ENCODE measurements around the gene AP2A1. TPM values are rescaled to one million over a fixed set of nuclear protein-coding genes. Genes with fewer than 3 reads are reported as not detected.

The AP2A1 gene
- total and polyA plus RNA-seq, 2 of the 13 experiments (the other 11 are each of a cell fraction or from before 2014, with no cell fraction given): 22.7 to 39.7 TPM

DNA sequence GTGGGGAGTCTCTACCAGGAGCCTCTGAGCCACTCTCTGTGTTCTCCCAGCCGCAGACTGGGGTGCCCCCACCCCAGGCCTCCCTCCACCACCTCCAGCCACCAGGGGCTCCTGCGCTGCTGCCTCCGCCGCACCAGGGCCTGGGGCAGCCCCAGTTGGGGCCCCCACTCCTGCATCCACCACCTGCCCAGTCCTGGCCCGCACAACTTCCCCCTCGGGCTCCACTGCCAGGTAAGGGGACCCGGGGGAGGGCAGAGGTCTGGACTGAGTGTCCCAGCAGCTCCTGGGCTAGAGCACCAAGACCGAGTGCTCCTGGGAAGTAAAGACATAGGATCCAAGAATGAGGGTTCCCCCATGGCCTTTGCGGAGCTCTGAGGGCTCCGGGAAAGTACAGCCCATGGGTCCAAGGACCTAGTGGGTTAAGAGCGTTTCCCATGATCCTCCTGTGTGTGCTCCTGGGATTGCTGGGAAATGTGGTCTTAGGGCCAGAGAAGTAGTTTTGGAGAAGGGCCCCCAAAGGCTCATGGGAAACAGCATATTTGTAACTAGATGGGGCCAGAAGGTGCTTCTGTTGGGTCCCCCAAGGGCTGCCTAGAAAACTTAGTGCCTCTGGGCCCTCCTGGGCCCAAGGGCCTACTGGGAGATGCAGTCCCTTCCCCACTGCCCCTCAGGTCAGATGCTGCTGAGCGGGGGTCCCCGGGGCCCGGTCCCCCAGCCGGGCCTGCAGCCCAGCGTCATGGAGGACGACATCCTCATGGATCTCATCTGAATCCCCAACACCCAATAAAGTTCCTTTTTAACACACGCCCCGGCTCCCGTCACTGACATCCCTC lies 69.6 kb downstream of the AP2A1 start:
- FAIRE-seq: no peak
- WGBS (ENCODE audit: low lambda C conversion rate): 96% methylated on average over 17 of the region's 20 CpGs
- CTCF ChIA-PET (ENCODE audit: low intra/inter-chr PET ratio, low total read pairs): no interaction called here
- H3K4me3 ChIP-seq (replicated peaks in 1 of 3; ENCODE audit: insufficient read depth in 1 of 3, low read depth in 2 of 3, low read length in 3 of 3): no peak overlapping the region
- no peak for ATAC-seq
- POLR2A ChIA-PET: no interaction called here
- no peak overlapping the region for H3K9ac ChIP-seq (ENCODE audit: insufficient read depth, low read depth, low read length)
- H3K79me2 ChIP-seq (ENCODE audit: insufficient read depth, low read length): no peaks in the 10 kb centered on the region
- no peaks in the 10 kb centered on the region for H3K9me3 ChIP-seq (ENCODE audit: low read length)
- no peak overlapping the region for H2AFZ ChIP-seq (ENCODE audit: low read length)
- peaks cover 22 to 64% of the 10 kb centered on the region in 2 experiments for H3K36me3 ChIP-seq (replicated peaks in 1 of 2; ENCODE audit: control insufficient read depth in 1 of 2, insufficient read depth in 2 of 2, low read length in 2 of 2)
- no TSS peak for BruUV-seq (replicated peaks)
- H3K4me2 ChIP-seq (ENCODE audit: low read depth, low read length): no peak overlapping the region
- no peaks in the 10 kb centered on the region for H3K4me1 ChIP-seq (ENCODE audit: insufficient read depth, low read length)
- no peaks in the 10 kb centered on the region for H4K20me1 ChIP-seq (ENCODE audit: insufficient read depth, low read length)
- DNase-seq (ENCODE audit: low spot score): no peak
- no peak overlapping the region for H3K27ac ChIP-seq (ENCODE audit: extremely low read length, insufficient read depth, low read length)
- in situ Hi-C loops (cut with HindIII; ENCODE audit: extremely low pct_ligation_motif_present, low pct_unique_long_range_greater_than_20kb): no loop called here
- TF ChIP-seq ZNF143 (CRISPR knock-in tag; IDR thresholded peaks at IDR 0.05): peak; percentile 70
- TF ChIP-seq, protein P1, sequence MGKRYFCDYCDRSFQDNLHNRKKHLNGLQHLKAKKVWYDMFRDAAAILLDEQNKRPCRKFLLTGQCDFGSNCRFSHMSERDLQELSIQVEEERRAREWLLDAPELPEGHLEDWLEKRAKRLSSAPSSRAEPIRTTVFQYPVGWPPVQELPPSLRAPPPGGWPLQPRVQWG (CRISPR knock-in tag; IDR thresholded peaks at IDR 0.05; ENCODE audit: borderline replicate concordance, low read depth): no peak
- intact Hi-C loops (cut with micrococcal nuclease; ENCODE audit: unreplicated experiment): no loop called here
- H3K27me3 ChIP-seq (ENCODE audit: control insufficient read depth in 1 of 2, insufficient read depth in 2 of 2, low read length in 2 of 2): no peaks in the 10 kb centered on the region

DNA sequence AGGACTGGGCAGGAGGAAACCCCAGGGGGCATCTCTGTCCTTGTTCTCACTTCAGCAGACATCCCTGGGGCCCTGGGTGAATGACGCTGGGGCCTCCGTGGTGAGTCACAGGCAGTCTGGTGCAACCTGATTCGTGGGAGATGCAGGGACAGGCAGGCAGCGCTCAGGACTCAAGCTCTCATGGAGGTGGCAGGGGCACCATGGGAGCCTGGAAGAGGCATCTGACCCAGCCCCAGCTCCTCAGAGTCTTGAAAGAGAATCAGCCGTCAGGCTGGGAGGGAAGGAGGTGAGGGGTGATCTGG lies 70.2 kb downstream of the AP2A1 start:
- DNase-seq (ENCODE audit: low spot score) (no peak), FAIRE-seq (no peak), ATAC-seq (no peak)
- in situ Hi-C loops (cut with HindIII; ENCODE audit: extremely low pct_ligation_motif_present, low pct_unique_long_range_greater_than_20kb): no loop called here
- Histone ChIP-seq H3K36me3 (replicated peaks in 1 of 2; ENCODE audit: control insufficient read depth in 1 of 2, insufficient read depth in 2 of 2, low read length in 2 of 2) (peaks cover 19 to 59% of the 10 kb centered on the region in 2 experiments), H3K9ac (ENCODE audit: insufficient read depth, low read depth, low read length) (no peak overlapping the region), H3K4me2 (ENCODE audit: low read depth, low read length) (no peak overlapping the region), H3K9me3 (ENCODE audit: low read length) (no peaks in the 10 kb centered on the region), H3K27me3 (ENCODE audit: control insufficient read depth in 1 of 2, insufficient read depth in 2 of 2, low read length in 2 of 2) (no peaks in the 10 kb centered on the region), H2AFZ (ENCODE audit: low read length) (no peak overlapping the region), H3K4me1 (ENCODE audit: insufficient read depth, low read length) (no peaks in the 10 kb centered on the region), H4K20me1 (ENCODE audit: insufficient read depth, low read length) (no peaks in the 10 kb centered on the region), H3K79me2 (ENCODE audit: insufficient read depth, low read length) (no peaks in the 10 kb centered on the region), H3K4me3 (replicated peaks in 1 of 3; ENCODE audit: insufficient read depth in 1 of 3, low read depth in 2 of 3, low read length in 3 of 3) (no peak overlapping the region), H3K27ac (ENCODE audit: extremely low read length, insufficient read depth, low read length) (no peak overlapping the region)
- CTCF ChIA-PET (ENCODE audit: low intra/inter-chr PET ratio, low total read pairs): no interaction called here
- intact Hi-C loops (cut with micrococcal nuclease; ENCODE audit: unreplicated experiment): no loop called here
- no TSS peak for BruUV-seq (replicated peaks)
- 83% methylated on average over 5 of the region's 5 CpGs for WGBS (ENCODE audit: low lambda C conversion rate)
- POLR2A ChIA-PET: no interaction called here
- TF ChIP-seq ZFP1 (CRISPR knock-in tag; IDR thresholded peaks at IDR 0.05) (no peak), FOXP1 (IDR thresholded peaks at IDR 0.05) (no peak), FOXP1 (CRISPR knock-in tag; IDR thresholded peaks at IDR 0.05) (no peak), ZNF33B (CRISPR knock-in tag; IDR thresholded peaks at IDR 0.05) (no peak), ONECUT2 (CRISPR knock-in tag; IDR thresholded peaks at IDR 0.05) (no peak), SALL1 (CRISPR knock-in tag; IDR thresholded peaks at IDR 0.05) (no peak)
- TF ChIP-seq, protein P2, sequence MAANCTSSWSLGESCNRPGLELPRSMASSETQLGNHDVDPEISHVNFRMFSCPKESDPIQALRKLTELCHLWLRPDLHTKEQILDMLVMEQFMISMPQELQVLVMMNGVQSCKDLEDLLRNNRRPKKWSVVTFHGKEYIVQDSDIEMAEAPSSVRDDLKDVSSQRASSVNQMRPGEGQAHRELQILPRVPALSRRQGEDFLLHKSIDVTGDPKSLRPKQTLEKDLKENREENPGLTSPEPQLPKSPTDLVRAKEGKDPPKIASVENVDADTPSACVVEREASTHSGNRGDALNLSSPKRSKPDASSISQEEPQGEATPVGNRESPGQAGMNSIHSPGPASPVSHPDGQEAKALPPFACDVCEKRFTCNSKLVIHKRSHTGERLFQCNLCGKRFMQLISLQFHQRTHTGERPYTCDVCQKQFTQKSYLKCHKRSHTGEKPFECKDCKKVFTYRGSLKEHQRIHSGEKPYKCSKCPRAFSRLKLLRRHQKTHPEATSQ (CRISPR knock-in tag; IDR thresholded peaks at IDR 0.05; ENCODE audit: borderline replicate concordance): no peak
- TF ChIP-seq, protein P3, sequence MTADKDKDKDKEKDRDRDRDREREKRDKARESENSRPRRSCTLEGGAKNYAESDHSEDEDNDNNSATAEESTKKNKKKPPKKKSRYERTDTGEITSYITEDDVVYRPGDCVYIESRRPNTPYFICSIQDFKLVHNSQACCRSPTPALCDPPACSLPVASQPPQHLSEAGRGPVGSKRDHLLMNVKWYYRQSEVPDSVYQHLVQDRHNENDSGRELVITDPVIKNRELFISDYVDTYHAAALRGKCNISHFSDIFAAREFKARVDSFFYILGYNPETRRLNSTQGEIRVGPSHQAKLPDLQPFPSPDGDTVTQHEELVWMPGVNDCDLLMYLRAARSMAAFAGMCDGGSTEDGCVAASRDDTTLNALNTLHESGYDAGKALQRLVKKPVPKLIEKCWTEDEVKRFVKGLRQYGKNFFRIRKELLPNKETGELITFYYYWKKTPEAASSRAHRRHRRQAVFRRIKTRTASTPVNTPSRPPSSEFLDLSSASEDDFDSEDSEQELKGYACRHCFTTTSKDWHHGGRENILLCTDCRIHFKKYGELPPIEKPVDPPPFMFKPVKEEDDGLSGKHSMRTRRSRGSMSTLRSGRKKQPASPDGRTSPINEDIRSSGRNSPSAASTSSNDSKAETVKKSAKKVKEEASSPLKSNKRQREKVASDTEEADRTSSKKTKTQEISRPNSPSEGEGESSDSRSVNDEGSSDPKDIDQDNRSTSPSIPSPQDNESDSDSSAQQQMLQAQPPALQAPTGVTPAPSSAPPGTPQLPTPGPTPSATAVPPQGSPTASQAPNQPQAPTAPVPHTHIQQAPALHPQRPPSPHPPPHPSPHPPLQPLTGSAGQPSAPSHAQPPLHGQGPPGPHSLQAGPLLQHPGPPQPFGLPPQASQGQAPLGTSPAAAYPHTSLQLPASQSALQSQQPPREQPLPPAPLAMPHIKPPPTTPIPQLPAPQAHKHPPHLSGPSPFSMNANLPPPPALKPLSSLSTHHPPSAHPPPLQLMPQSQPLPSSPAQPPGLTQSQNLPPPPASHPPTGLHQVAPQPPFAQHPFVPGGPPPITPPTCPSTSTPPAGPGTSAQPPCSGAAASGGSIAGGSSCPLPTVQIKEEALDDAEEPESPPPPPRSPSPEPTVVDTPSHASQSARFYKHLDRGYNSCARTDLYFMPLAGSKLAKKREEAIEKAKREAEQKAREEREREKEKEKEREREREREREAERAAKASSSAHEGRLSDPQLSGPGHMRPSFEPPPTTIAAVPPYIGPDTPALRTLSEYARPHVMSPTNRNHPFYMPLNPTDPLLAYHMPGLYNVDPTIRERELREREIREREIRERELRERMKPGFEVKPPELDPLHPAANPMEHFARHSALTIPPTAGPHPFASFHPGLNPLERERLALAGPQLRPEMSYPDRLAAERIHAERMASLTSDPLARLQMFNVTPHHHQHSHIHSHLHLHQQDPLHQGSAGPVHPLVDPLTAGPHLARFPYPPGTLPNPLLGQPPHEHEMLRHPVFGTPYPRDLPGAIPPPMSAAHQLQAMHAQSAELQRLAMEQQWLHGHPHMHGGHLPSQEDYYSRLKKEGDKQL (CRISPR knock-in tag; IDR thresholded peaks at IDR 0.05; ENCODE audit: low read depth): no peak
- TF ChIP-seq, protein P4, sequence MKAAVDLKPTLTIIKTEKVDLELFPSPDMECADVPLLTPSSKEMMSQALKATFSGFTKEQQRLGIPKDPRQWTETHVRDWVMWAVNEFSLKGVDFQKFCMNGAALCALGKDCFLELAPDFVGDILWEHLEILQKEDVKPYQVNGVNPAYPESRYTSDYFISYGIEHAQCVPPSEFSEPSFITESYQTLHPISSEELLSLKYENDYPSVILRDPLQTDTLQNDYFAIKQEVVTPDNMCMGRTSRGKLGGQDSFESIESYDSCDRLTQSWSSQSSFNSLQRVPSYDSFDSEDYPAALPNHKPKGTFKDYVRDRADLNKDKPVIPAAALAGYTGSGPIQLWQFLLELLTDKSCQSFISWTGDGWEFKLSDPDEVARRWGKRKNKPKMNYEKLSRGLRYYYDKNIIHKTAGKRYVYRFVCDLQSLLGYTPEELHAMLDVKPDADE (CRISPR knock-in tag; IDR thresholded peaks at IDR 0.05): no peak
